Small intestine (tissue), 7 donors: ENCODE data around the gene KRT25. TPM values are rescaled to one million over a fixed set of nuclear protein-coding genes. Genes with fewer than 3 reads are reported as not detected.

ENCODE experiments used
- DNase-seq, 2 donors: peaks; one replicate each; pipeline versions ENCODE4 v3.0.0 to v3.0.0-alpha.2; 2013
- FAIRE-seq: peaks from 2 replicates; lab custom pipeline; 2012; peaks lifted over from hg19 to GRCh38; lab: Jason Lieb, UNC
- H3K27ac ChIP-seq, 3 donors: one replicate each; pipeline ENCODE4 v1.5.1; 2013; ENCODE audit warnings: low read length in 2 of 3, mild to moderate bottlenecking in 2 of 3, control low read depth in 1 of 3, inconsistent platforms in 1 of 3, low read depth in 1 of 3, moderate library complexity in 1 of 3
- H3K27me3 ChIP-seq, 3 donors: one replicate each; pipeline ENCODE4 v1.6.1; 2013; ENCODE audit warnings: low read length in 3 of 3, inconsistent platforms in 1 of 3; ENCODE audit not compliant: control insufficient read depth in 3 of 3, insufficient read depth in 3 of 3
- H3K36me3 ChIP-seq, 3 donors: one replicate each; pipeline ENCODE4 v1.6.1; 2013; ENCODE audit warnings: low read length in 3 of 3, inconsistent platforms in 1 of 3, low read depth in 1 of 3, mild to moderate bottlenecking in 1 of 3, moderate library complexity in 1 of 3; ENCODE audit not compliant: control insufficient read depth in 3 of 3, insufficient read depth in 2 of 3
- H3K4me1 ChIP-seq, 3 donors: one replicate each; pipeline ENCODE4 v1.6.1; 2013; ENCODE audit warnings: low read length in 2 of 3, inconsistent platforms in 1 of 3, low read depth in 1 of 3, mild to moderate bottlenecking in 1 of 3, moderate library complexity in 1 of 3; ENCODE audit not compliant: control insufficient read depth in 3 of 3, insufficient read depth in 2 of 3
- H3K4me3 ChIP-seq, 3 donors: one replicate each; pipeline ENCODE4 v1.5.1; 2013; ENCODE audit warnings: low read length in 3 of 3, control low read depth in 1 of 3, inconsistent platforms in 1 of 3, low read depth in 1 of 3, mild to moderate bottlenecking in 1 of 3, moderate library complexity in 1 of 3
- H3K9me3 ChIP-seq, 2 donors: one replicate each; pipeline ENCODE4 v1.6.1; 2013; ENCODE audit warnings: low read depth in 1 of 2, low read length in 1 of 2; ENCODE audit not compliant: control insufficient read depth in 2 of 2, insufficient read depth in 1 of 2
- WGBS, 3 donors: extraction: QIAGEN DNeasy Blood & Tissue Kit; methylation state at CpG; one replicate each; pipeline ENCODE4 v1.1.7; 2013; 5-methylcytosine and 5-hydroxymethylcytosine counted together
- polyA plus RNA-seq, 4 donors: library from polyadenylated mRNA; stranded (reverse) in 3 of 4; unstranded in 1 of 4; fragments of 200-250 nt in 3 of 4; fragments of 120-200 nt in 1 of 4; gene quantifications; one replicate each; pipeline versions ENCODE4 v1.2.1 to v1.2.3, GENCODE V29; 2013
- donor health status: healthy with polysubstance abuse.
- donor health status: control.
- donor health status: control.
- donor health status: Bipolar disorder and iron deficiency.
- donor health status: healthy.

The KRT25 gene
- polyA plus RNA-seq, 4 donors: 0.04 TPM; not detected in 3

DNA sequence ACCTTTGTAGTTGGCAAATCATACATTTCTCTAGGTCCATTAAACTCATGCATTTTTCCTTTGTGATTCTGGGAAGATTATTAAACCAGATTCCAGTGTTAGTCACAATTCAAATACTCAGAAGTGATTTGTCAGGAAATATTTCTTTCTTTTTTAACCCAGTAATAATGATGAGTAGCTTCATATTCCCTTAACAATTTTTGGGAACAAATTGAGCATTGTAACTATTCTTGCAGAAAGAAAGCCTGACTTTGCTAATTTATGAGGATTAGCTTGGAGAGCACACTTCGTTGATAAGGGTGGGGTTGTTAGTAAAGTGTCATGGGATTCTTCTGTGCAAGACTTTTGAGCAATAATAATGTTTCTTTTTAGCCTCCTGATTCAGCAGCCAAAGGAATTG is 32.9 kb downstream of the KRT25 start:
- Histone ChIP-seq H3K27me3 (peaks cover 0 to 3% (median 2%) of the 10 kb centered on the region in 3 donors), H3K9me3 (no peaks in the 10 kb centered on the region), H3K27ac (no peak overlapping the region), H3K36me3 (no peaks in the 10 kb centered on the region), H3K4me1 (no peaks in the 10 kb centered on the region), H3K4me3 (no peak overlapping the region)
- 50 to 64% (median 60%) methylated on average over 1 of the region's 1 CpG for WGBS, 3 donors
- DNase-seq (no peak), FAIRE-seq (no peak)

DNA sequence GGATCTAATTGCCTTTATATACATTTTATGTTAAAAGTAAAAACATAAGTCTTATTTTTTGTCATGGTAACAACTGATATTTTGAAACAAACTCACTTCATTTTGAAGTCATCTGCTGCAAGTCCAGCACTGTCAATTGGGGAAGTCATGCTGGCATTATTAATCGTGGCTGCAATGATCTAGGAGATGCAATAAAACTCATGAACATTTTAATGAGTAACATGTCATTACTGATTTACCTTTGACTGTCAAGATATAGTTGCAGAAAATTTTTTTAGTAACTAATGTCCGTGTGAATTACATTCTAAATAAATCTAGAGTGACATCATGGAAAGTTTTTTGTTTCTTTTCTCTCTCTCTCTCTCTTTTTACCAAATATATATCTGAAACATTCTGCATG is 34.2 kb downstream of the KRT25 start:
- WGBS, 3 donors: 17 to 41% (median 22%) methylated on average over 2 of the region's 2 CpGs
- FAIRE-seq: no peak
- Histone ChIP-seq H3K9me3 (no peaks in the 10 kb centered on the region), H3K4me1 (no peaks in the 10 kb centered on the region), H3K27ac (no peak overlapping the region), H3K36me3 (no peaks in the 10 kb centered on the region), H3K27me3 (peaks cover 0 to 3% (median 2%) of the 10 kb centered on the region in 3 donors), H3K4me3 (no peak overlapping the region)
- DNase-seq: peak in 1 of 2 donors; percentile 37

DNA sequence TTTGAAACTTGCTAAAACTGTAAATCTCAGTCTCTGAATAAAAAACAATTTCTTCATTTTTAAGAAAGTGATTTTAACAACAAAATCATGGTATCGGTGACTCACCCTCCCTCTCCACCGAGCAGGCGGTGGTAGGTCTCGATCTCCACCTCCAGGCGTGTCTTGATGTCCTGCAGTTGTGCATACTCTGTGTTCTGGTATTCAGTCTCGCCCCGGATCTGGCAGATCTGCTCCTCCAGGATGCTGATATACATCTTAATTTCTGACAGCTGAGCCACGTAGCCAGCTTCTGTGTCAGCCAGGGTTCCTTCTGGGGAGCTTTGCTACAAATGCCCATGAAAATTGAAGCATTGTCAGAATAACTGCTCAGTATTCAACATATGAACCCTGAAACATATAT is 36.2 kb downstream of the KRT25 start:
- H3K27me3 ChIP-seq: peaks cover 0 to 6% (median 5%) of the 10 kb centered on the region in 3 donors
- H3K4me3 ChIP-seq: no peak overlapping the region
- no peak for DNase-seq
- no peaks in the 10 kb centered on the region for H3K36me3 ChIP-seq
- 33 to 59% (median 53%) methylated on average over 8 of the region's 8 CpGs for WGBS, 3 donors
- H3K4me1 ChIP-seq: no peaks in the 10 kb centered on the region
- no peak overlapping the region for H3K27ac ChIP-seq
- FAIRE-seq: no peak
- no peaks in the 10 kb centered on the region for H3K9me3 ChIP-seq

DNA sequence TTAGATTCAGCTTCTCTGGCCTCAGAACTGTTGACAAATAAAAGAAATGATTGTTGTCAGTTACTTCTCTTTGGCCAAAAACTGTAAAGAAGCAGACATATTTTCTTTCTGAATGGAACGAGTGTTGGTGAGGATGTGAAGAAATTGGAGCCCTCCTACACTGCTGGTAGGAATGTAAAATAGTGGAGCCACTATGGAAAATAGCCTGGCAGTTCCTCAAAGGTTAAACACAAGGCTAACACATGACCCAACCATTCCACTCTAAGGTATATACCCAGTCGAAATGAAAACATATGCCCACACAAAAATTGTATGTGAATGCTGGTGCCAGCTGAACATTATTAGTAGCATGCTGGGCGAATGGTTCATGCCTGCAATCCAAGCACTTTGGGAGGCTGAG is 37.4 kb downstream of the KRT25 start:
- WGBS, 3 donors: 72 to 78% (median 75%) methylated on average over 3 of the region's 3 CpGs
- Histone ChIP-seq H3K27me3 (peaks cover 0 to 5% (median 4%) of the 10 kb centered on the region in 3 donors), H3K9me3 (no peaks in the 10 kb centered on the region), H3K4me3 (no peak overlapping the region), H3K4me1 (no peaks in the 10 kb centered on the region), H3K36me3 (no peaks in the 10 kb centered on the region), H3K27ac (no peak overlapping the region)
- DNase-seq (no peak), FAIRE-seq (no peak)

DNA sequence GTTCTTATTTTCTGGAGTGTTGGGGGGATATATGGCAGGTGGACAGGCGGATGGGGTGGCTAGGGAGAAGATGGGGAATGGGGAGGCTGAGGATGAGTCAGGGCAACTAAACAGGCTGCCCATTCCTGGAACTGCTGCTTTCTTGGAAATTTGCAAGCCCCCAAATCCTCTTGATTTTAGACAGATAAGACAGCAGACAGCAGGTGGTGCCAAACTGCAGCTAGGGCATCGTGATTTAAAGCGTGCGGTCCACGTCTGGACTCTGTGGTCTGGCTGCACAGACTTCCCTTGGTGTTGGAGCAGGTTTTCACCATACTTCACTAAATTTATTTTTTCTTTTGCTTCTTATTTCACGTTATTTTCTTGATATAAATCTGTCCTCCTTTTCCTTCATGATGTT is 40.7 kb downstream of the KRT25 start:
- Histone ChIP-seq H3K27ac (no peak overlapping the region), H3K9me3 (no peaks in the 10 kb centered on the region), H3K36me3 (no peaks in the 10 kb centered on the region), H3K4me3 (no peak overlapping the region), H3K4me1 (no peaks in the 10 kb centered on the region), H3K27me3 (peaks cover 0 to 3% (median 2%) of the 10 kb centered on the region in 3 donors)
- WGBS, 3 donors: 71 to 80% (median 74%) methylated on average over 6 of the region's 6 CpGs
- DNase-seq: no peak
- no peak for FAIRE-seq

DNA sequence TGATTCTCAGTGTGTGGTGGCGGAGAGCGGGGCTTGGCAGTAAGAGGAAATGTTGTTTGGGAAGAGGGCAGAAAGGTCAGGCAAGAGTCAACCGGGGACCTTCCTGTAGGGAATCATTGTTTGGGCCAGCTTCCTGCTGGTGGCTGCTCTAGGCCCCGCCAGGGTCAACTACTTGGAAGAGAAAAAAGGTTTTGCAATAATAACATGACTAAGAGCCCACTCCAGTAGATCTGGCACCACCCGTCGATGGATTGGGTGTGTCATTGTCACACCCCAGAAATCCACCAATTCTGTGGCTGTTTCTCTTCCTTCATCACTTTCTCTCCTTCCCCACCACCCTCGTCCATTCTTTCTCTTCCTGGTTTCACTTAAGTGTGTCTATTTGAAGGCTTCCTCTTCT is 47.4 kb downstream of the KRT25 start:
- H3K36me3 ChIP-seq: no peaks in the 10 kb centered on the region
- peak overlapping the region in 1 of 3 donors; percentile 4 for H3K27ac ChIP-seq
- H3K27me3 ChIP-seq: no peaks in the 10 kb centered on the region
- no peak for DNase-seq
- no peak for FAIRE-seq
- 51 to 80% (median 68%) methylated on average over 7 of the region's 7 CpGs for WGBS, 3 donors
- H3K4me1 ChIP-seq: no peaks in the 10 kb centered on the region
- no peaks in the 10 kb centered on the region for H3K9me3 ChIP-seq
- H3K4me3 ChIP-seq: no peak overlapping the region

DNA sequence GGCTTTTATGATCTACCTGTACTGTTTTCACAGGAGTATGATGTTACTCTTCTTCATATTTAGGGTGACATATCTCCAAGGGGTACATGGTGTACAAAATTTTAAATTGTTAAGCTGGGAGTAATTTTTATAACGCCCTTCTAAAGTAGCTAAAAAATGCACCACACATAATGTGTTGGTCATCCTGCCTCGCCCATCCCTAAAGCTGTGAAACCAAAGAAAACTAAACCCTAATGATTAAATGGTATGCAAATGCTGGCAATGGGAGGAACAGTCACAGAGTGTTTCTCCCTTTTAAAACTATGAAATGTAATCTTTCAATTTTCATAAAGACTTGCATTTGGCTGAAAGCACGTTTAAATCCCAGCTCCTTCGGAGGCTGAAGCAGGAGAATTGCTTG is 49.5 kb downstream of the KRT25 start:
- FAIRE-seq: no peak
- Histone ChIP-seq H3K4me3 (no peak overlapping the region), H3K9me3 (no peaks in the 10 kb centered on the region), H3K36me3 (no peaks in the 10 kb centered on the region), H3K27me3 (no peaks in the 10 kb centered on the region), H3K4me1 (no peaks in the 10 kb centered on the region), H3K27ac (no peak overlapping the region)
- WGBS, 3 donors: 57 to 68% (median 60%) methylated on average over 4 of the region's 4 CpGs
- no peak for DNase-seq

DNA sequence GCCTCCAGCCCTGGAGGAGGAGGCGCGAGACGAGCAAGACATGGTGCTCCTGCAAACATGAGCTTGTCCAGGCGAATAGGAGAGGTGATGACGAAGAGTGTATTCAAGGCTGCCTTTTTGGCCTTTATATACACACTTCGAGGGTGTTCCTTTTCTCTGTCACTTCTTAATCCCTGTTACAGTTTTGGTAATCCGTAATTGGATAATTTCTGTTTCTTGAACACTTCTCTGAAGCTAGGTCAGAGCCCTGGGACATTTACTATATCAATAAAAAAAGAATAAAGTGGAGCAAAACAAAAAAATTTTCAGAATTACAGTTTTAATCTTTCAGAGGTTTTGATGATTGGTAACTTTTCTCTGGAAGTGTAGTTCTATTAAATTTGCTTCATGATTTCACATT is 51.5 kb downstream of the KRT25 start, which contains the start of gene KRT24:
TSS of gene KRT24 (minus strand) at position 101 of the 400 bp plus-strand sequence. CDS start at position 42, 59 bp downstream.
- Histone ChIP-seq H3K27me3 (peaks cover 0 to 2% (median 0%) of the 10 kb centered on the region in 3 donors), H3K9me3 (no peaks in the 10 kb centered on the region), H3K4me3 (no peak within 1 kb of the TSS), H3K36me3 (no peaks in the 10 kb centered on the region), H3K4me1 (no peaks in the 10 kb centered on the region), H3K27ac (no peak within 1 kb of the TSS)
- no peak for DNase-seq
- 72 to 88% (median 79%) methylated on average over 7 of the region's 7 CpGs for WGBS, 3 donors
- FAIRE-seq: no peak

DNA sequence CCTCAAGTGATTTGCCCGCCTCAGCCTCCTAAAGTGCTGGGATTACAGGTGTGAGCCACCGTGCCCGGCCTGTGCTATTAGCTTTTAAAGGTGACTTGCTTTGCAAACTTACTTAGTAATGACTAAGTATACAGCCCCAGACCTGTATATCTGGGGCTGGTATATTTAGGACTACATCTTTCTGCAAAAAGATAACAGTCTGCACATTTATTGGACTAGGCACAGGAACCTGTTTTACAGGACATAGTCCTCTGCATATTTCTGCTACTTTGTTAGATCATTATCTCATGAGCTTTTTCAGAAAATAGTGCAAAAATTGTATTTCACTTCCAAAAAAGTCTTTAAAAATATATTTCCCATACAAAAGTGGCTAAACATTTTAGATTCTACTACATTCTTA is 52.9 kb downstream of the KRT25 start:
- DNase-seq (no peak), FAIRE-seq (no peak)
- WGBS, 3 donors: 67 to 71% (median 67%) methylated on average over 3 of the region's 3 CpGs
- no peaks in the 10 kb centered on the region for H3K36me3 ChIP-seq
- no peaks in the 10 kb centered on the region for H3K4me1 ChIP-seq
- H3K27ac ChIP-seq: no peak overlapping the region
- no peaks in the 10 kb centered on the region for H3K9me3 ChIP-seq
- peaks cover 0 to 2% (median 0%) of the 10 kb centered on the region in 3 donors for H3K27me3 ChIP-seq
- no peak overlapping the region for H3K4me3 ChIP-seq
